Germinal center (tissue), 1 donor: ENCODE data around the gene PRF1.
"Not testable (repeated sequence)": the region's sequence is repeated elsewhere in the genome, so short reads cannot be mapped to it uniquely, and the experiment has no call there.

ENCODE experiments used
- DNase-seq: peaks from one replicate; pipeline ENCODE4 v3.0.0; 2012; ENCODE audit warnings: mixed read lengths, low spot score

PRF1 gene

DNA sequence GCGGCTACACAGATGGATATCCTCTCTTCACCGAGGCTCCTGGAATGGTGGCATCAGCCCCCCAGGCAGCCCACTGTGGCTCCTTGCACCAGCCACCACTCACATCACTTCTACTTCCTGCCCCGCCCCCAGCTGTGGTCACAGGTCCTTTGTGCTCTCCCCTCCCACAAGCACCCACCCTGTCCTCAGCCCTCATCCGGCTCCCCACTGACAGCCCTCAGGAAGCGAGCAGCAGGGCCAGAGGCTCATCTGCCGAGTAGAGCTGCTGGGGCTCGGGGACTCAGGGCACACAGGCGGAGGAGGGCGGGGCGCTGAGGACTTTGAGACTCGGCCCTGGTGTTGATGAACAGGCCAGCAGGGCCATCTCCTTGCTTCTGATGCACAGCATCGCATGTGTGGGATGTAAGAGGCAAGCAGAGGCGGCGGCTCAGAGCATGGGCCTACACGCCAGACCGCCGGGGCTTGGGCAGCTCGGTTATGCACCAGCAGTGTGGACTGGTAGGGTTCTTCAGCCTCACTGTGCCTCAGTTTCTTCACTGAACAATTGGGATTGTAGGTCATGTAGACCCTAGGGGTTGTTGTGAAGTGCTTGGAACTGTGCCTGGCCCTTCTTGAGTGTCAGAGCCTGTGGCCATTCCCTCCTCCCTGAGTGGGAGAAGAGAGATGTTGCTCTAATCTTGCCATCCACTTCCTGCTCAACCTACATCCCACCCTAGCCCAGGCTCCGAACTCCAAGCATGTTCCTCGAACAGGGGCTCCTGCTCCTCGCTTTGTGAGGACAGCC, at the start of gene PRF1:
TSS of gene PRF1 (minus strand) at position 77 of the 784 bp plus-strand sequence. CDS start 1,839 bp downstream, outside the sequence.
- no peak for DNase-seq

DNA sequence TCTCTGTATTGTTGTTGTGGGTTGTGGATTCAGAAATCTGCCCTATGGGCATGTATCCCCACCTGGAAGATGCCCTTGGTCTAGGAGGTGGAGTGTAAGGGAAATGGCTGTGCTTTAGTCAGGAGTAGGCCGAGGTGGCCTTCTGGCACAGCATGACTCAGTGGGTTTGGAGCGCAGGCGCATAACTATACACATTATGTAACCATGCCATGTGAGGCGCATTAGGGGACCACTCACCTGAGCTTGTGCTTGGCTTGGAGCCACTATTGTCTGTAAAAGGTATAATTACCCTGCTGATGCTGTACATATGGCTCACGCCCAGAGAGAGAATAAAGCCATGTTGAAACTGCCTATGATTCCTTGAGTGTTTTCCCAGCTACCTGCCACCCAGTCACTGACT, 49.1 kb upstream of the PRF1 start:
- no peak for DNase-seq

DNA sequence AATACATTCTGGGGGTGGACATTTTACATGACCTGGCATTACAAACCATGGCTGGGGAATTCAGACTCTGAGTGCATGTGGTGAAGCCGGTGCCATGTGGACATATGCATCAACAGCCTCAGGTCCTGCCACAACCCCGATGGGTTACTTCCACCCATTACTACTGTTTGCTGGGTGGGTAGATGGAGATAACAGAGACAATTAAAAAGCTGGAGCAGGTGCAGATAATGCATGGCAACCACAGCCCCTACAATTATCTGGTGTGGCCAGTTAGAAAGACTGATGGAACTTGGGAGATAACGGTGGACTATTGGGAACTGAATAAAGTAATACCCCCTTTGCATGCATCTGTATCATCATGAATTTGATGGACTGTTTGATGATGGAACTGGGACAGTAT, 48.2 kb upstream of the PRF1 start:
- no peak for DNase-seq

DNA sequence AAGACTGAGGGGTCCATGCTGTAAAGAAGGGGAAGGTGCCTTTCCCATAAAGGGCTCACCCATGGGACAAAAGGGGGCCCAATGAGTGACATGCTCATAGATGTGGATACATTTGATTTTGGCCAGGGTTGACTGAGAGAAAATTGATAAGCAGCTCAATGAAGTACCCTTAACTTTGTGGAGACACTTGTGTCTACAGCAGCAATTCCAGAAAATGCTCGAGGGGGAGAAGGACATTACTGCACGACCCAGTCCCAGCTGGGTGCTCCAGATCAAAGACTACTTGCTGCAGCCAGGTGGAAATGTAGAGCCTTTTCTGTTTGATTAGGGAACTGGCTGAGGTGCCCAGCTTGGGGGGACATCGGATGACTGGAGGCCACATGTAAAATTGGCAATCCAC, 47.6 kb upstream of the PRF1 start:
- no peak for DNase-seq

DNA sequence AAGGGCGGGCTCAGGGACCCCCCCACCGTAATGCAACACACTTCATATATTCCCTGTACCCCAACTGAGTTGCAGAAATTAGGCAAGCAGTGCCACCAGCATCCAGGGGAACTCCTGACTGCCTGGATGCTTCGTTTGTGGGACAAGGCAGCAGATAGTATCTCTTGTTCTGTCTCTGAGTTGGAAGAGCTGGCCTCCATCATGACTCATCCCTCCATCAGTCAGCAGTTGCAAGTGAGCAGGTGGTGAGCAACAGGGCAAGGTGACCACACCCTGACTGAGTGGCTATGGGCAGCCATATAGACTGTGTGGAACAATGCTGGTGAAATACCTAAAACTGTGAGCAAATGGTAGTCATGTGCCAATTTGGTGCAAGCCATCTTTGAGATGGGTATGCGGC, 47.0 kb upstream of the PRF1 start:
- no peak for DNase-seq

DNA sequence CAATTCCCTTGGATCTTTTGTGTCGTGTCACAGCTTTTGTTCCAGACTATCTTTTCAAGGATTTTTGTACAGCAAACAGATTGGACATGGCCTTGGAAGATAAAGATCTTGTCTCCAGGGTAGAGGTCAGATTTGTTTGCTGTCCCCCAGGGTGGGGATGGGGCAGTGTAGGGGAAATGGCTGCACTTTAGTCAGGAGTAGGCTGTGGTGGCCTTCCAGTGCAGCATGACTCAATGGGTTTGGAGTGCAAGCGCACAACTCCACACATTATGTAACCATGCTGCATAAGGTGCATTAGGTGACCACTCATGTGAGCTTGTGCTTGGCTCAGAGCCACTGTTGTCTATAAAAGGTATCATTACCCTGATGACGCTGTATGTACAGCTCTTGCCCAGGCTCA, 45.9 kb upstream of the PRF1 start:
- DNase-seq, result no peak

DNA sequence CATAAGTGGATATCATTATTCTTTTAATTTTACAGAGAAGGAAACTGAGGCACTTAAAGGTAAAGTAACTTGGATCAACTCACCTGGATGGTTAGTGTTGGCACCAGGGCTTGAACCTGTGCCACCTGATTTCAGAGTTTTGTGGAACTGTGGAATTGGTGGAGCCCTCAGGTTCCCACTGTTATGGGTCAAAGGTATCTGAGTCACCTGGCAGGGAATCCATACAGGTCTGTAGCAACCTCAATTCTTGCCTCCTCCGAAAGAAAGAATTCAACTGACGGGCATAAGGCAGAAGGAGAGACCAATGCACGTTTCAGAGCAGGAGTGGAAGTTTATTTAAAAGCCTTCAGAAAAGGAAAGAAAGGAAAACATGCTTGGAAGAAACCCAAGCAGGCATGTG, 44.5 kb upstream of the PRF1 start:
- DNase-seq, result no peak

DNA sequence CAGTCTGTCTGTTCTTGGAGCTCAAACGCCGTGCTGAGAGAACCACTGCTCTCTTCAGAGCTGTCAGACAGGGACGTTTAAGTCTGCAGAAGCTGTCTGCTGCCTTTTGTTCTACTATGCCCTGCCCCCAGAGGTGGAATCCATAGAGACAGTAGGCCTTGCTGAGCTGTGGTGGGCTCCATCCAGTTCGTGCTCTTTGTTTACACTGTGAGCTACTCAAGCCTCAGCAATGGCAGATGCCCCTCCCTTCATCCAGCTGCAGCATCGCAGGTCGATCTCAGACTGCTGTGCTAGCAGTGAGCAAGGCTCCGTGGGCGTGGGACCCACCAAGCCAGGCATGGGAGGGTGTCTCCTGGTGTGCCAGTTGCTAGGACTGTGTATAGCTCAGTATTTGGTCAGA, 42.4 kb upstream of the PRF1 start:
- not testable (repeated sequence) for DNase-seq

DNA sequence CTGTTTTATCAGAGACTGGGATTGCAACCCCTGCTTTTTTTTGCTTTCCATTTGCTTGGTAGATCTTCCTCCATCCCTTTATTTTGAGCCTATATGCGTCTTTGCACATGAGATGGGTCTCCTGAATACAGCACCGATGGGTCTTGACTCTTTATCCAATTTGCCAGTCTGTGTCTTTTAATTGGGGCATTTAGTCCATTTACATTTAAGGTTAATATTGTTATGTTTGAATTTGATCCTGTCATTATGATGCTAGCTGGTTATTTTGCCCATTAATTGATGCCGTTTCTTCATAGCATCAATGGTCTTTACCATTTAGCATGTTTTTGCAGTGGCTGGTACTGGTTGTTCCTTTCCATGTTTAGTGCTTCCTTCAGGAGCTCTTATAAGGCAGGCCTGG, 40.7 kb upstream of the PRF1 start:
- not testable (repeated sequence) for DNase-seq

DNA sequence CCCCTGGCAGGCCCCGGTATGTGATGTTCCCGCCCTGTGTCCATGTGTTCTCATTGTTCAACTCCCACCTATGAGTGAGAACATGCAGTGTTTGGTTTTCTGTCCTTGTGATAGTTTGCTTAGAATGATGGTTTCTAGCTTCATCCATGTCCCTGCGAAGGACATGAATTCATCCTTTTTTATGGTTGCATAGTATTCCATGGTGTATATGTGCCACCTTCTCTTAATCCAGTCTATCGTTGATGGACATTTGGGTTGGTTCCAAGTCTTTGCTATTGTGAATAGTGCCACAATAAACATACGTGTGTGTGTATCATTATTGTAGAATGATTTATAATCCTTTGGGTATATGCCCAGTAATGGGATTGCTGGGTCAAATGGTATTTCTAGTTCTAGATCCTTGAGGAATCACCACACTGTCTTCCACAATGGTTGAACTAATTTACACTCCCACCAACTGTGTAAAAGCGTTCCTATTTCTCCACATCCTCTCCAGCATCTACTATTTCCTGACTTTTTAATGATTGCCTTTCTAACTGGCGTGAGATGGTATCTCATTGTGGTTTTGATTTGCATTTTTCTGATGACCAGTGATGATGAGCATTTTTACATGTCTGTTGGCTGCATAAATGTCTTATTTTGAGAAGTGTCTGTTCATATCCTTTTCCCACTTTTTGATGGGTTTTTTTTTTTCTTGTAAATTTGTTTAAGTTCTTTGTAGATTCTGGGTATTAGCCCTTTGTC, 37.3 kb upstream of the PRF1 start:
- DNase-seq, result not testable (repeated sequence)

DNA sequence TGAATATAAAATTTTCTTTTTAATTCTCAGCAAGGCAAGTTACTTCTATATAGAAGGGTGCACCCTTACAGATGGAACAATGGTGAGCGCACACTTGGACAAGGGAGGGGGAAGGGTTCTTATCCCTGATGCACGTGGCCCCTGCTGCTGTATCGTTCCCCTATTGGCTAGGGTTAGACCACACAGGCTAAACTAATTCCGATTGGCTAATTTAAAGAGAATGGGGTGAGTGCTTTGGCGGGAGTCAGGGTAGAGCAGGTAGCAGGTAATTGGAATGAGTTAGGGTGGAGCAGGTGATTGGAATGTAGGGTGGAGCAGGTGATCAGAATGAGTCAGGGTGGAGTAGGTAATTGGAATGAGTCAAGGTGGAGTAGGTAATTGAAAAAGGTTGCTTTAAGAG, 32.0 kb upstream of the PRF1 start:
- not testable (repeated sequence) for DNase-seq

DNA sequence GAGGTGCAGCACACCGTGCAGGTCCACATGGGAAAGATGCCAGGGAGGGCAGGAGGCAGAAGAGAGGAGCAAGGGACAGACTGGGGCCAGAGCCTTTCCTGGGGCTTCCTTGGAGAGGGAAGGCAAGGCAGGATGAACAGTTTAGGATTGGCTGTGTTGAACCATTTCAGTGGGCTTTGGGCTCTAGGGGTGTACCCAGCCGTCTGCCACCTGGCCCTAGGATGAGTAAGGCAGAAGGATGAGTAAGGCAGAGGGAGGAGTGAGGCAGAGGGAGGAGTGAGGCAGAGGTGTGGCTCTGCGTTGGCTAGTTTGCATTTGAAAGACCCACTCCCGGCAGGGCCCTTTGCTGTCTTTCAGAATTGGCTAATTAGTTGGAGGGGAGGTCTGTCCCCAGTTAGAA, 31.5 kb upstream of the PRF1 start:
- no peak for DNase-seq

DNA sequence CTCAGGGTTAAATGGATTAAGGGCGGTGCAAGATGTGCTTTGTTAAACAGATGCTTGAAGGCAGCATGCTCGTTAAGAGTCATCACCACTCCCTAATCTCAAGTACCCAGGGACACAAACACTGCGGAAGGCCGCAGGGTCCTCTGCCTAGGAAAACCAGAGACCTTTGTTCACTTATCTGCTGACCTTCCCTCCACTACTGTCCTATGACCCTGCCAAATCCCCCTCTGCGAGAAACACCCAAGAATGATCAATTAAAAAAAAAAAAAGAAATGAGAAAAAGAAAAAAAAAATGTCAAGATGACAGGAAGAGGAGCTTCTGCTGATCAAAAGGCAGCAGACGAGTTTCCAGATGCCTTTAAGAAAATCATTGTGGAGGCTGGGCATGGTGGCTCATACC, 29.2 kb upstream of the PRF1 start:
- not testable (repeated sequence) for DNase-seq

DNA sequence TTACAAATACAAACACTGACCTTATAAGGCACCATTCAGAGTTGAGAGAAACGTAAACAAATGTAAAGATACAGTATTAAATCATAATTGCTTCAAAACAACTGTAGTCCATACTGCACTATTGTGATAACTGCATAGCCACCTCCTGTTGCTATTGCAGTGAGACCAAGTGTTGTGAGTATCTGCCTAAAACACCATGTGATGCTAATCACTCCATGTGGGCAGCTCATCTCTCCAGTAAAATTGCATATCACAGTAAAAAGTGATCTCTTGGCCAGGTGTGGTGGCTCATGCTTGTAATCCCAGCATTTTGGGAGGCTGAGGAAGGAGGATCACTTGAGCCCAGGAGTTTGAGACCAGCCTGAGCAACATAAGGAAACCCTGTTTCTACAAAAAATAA, 26.8 kb upstream of the PRF1 start:
- DNase-seq, result no peak

DNA sequence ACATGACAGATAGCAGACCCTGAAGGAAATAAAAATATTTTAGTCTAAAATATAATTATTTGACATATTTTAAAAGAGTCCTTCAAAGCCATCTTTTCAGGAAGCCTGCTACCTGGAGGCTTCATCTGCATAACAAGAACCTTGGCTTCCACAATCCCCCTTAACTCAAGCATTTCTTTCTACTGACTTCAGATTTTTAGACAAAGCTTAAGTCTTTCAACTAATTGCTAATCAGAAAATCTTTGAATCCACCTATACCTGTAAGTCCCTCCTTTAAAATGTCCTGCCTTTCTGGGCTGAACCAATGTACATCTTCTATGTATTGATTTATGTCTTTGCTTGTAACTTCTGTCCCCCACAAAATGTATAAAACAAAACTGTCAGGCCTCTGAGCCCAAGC, 23.5 kb upstream of the PRF1 start:
- DNase-seq, result no peak

DNA sequence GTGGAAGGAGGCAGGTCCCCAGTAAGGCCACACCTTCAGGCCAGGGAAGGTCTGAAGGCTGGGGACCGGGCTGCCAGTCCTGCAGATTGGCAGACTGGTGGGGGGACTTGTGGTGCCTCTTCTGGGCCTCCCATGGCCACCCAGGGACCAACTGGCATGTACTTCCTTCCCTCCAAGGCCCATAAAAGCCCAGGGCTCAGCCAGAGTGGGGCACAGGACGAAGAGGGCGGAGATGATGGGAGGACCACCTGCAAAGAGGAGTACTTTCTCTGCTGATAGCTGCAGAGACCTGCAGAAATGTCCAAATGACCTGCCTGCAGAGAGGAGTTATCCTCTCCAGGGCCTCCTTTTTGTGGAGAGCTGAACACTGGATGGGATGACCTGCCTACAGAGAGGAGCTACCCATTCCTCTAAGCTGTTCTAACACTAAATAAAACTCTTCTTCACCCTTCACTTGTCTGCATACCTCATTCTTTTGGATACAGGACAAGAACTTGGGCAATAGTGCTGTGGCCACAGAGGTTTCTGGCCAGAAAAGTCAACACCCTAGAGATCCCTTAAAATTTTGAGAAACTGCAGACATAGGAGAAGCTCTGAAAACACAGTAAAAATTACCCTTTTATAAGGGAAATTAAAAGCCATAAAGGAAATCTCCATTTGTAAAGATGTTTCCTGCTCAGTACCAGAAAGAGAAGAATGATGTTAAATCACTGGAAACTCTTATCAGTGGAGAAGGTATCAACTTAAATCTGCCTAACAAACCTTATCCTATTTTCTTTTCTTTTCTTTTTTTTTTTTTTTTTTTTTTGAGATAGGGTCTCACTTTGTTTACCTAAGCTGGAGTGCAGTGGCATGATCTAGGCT, 20.7 kb upstream of the PRF1 start:
- DNase-seq, result no peak

DNA sequence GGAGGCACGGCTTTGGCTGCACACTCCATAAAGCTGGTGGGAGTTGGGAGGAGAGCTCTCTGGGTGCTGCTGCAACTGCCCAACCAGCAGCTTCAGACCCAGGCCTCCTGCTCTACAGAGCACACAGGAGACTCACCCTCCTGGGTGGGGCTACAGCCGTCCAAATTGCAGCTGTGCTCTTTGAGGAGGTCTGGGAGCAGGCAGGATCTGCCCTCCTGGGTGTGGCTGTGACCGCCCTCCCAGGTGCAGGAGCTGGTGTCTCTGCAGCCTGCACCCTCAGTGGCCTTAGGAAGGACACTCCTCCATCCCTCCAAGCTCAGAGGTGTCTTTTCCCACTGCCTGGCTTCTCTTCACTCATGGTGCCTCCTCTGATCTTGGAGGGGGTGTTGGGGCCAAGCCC, 20.0 kb upstream of the PRF1 start:
- DNase-seq, result no peak

DNA sequence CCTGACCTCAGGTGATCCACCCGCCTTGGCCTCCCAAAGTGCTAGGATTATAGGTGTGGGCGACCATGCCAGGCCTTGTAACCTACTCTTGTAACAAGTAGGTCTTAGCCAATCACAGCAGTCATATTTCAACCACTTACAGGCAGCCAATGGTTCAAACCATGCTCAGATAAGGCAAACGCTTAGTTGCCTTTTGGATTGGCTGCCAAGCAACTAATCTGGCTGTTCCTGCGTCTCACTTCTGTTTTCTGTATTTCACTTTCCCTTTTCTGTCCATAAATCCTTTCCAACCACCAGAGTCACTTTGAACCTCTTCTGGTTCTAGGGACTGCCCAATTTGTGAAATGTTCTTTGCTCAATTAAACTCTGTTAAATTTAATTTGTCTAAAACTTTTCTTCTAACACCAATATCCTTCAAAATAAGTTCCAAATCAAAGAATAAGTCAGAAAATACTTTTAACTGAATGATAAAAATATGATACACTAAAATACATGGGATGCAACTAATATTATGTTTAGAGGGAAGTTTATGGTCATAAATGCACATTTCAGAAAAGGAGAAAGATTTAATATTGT, 19.1 kb upstream of the PRF1 start:
- no peak for DNase-seq

DNA sequence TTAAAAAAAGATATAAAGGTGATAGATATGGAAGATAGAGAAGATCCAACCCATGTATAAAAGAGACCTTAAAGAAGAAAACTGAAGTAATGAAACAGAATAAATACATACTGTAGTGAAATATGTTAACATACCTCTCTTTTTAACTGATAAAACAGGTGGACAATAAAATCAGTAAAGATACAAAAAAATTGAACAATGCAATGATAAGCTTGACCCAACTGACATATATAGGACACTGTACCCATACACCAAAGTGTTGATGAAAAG, 17.4 kb upstream of the PRF1 start:
- no peak for DNase-seq

DNA sequence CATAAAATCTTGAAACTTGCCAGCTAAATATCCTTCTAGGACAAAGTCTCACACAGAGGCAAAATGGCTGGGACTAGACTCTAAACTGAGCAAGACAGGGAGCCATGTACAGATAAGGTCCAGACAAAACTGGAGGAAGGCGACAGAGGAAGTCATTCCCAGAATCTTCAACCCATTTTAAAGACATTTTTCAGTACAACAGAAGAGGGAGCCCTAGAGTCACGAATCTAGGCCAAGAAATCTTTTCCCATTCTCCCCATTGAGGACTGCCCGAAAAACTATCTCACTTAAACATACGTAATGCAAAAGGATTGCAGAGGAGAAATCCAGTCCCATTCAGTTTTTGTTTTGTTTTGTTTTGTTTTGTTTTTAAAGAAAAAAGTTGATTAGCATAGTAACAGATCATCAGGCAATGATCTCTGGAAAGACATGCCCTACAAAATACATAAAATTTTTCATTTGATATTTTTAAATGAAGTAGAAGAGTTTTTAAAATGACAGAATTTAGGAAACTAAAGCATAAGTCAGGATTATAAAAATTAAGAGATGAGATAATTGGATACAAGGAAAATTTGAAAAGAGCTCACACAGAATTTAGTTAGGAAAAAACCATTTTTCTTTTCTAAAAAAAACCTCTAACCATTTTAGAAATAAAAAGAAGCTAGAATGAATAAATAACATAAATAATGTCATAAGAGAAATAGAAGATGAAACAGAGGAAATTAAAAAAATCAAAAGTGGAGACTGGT, 16.9 kb upstream of the PRF1 start:
- no peak for DNase-seq

DNA sequence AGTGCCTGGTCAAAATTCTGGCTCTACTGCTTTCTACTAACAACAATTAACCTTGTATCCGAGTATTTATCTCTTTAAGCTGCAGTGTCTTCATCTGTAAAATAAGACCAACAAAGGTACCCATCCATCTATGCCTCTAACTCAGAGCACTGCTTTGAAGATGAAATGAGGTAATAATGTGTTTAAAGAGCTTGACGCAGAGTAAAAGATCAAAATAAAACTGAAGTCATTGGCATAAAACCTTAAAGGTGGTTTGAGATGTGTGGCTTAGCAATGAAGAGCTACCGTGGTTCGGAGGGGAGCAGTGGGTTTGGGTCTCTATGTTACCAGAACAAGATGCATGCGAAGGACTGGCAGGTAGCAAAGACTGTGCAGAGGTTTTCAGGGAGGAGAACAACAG, 16.1 kb upstream of the PRF1 start:
- no peak for DNase-seq
